DMS153 treated with DMSO at 0.1 percent for 48 hours (cell line): ENCODE measurements around the gene RANBP17.
"Not testable (repeated sequence)": the region's sequence is repeated elsewhere in the genome, so short reads cannot be mapped to it uniquely, and the experiment has no call there.

Experiments
- DNase-seq: peaks from one replicate; lab custom pipeline; 2025; ENCODE audit not compliant: unreplicated experiment; lab: John Stamatoyannopoulos, UW

Gene RANBP17

GRCh38 chr5:170865622-170866021 lies 3.8 kb downstream of the RANBP17 start:
- DNase-seq, result no peak

- no peak for DNase-seq
These were observed 6.0 kb downstream of the RANBP17 start for GRCh38 chr5:170867825-170868224.

- DNase-seq, result not testable (repeated sequence)
These were observed 8.6 kb downstream of the RANBP17 start for GRCh38 chr5:170870390-170870789.

- DNase-seq, result no peak
These were observed 12.2 kb downstream of the RANBP17 start for GRCh38 chr5:170874017-170874416.

GRCh38 chr5:170875811-170876210 lies 14.0 kb downstream of the RANBP17 start:
- DNase-seq, result no peak

GRCh38 chr5:170880084-170880483 lies 18.3 kb downstream of the RANBP17 start:
- no peak for DNase-seq

GRCh38 chr5:170882345-170882744 lies 20.5 kb downstream of the RANBP17 start:
- DNase-seq, result no peak

GRCh38 chr5:170885256-170885655 lies 23.4 kb downstream of the RANBP17 start:
- no peak for DNase-seq

- DNase-seq, result no peak
These were observed 24.0 kb downstream of the RANBP17 start for GRCh38 chr5:170885809-170886208.

GRCh38 chr5:170886210-170886894 lies 24.5 kb downstream of the RANBP17 start:
- no peak for DNase-seq

- no peak for DNase-seq
These were observed 30.4 kb downstream of the RANBP17 start for GRCh38 chr5:170892196-170892595.

GRCh38 chr5:170894665-170895064 lies 32.8 kb downstream of the RANBP17 start:
- no peak for DNase-seq

- DNase-seq, result no peak
These were observed 35.0 kb downstream of the RANBP17 start for GRCh38 chr5:170896779-170897178.

GRCh38 chr5:170903075-170903474 lies 41.3 kb downstream of the RANBP17 start:
- no peak for DNase-seq

GRCh38 chr5:170907758-170908157 lies 45.9 kb downstream of the RANBP17 start:
- DNase-seq, result no peak

- no peak for DNase-seq
These were observed 51.8 kb downstream of the RANBP17 start for GRCh38 chr5:170913573-170913972.

GRCh38 chr5:170917113-170917512 lies 55.3 kb downstream of the RANBP17 start:
- DNase-seq, result no peak

GRCh38 chr5:170920196-170920595 lies 58.4 kb downstream of the RANBP17 start:
- DNase-seq, result no peak

GRCh38 chr5:170922331-170922730 lies 60.5 kb downstream of the RANBP17 start:
- not testable (repeated sequence) for DNase-seq

GRCh38 chr5:170923910-170924620 lies 62.2 kb downstream of the RANBP17 start:
- no peak for DNase-seq

GRCh38 chr5:170935534-170936218 lies 73.9 kb downstream of the RANBP17 start:
- DNase-seq, result not testable (repeated sequence)

- DNase-seq, result no peak
These were observed 75.3 kb downstream of the RANBP17 start for GRCh38 chr5:170937072-170937471.
